T-helper 9 cell (primary cell): ENCODE results near the gene SPC25.
"Not testable (repeated sequence)": the region's sequence is repeated elsewhere in the genome, so short reads cannot be mapped to it uniquely, and the experiment has no call there.

Experiments
- DNase-seq: peaks from one replicate; pipeline ENCODE4 v3.0.0-alpha.2; 2020
- total RNA-seq, 2 donors: gene quantifications; one replicate each; lab custom pipeline; 2026; lab: John Stamatoyannopoulos, UW

Gene SPC25
- 0 reads per million in 2 donors for total RNA-seq

GRCh38 chr2:168890006-168890782 lies at the start of gene SPC25:
SPC25 (minus strand) TSS chr2:168890430; CDS start chr2:168889519, 911 bp downstream.
- DNase-seq, result peak; percentile 80

GRCh38 chr2:168939918-168940317 lies 49.7 kb upstream of the SPC25 start:
- no peak for DNase-seq

GRCh38 chr2:168939061-168939460 lies 48.8 kb upstream of the SPC25 start:
- no peak for DNase-seq

- DNase-seq, result no peak
Measured at GRCh38 chr2:168935810-168936581, 45.8 kb upstream of the SPC25 start.

- DNase-seq, result no peak
Measured at GRCh38 chr2:168934826-168935225, 44.6 kb upstream of the SPC25 start.

GRCh38 chr2:168932174-168932573 lies 41.9 kb upstream of the SPC25 start:
- not testable (repeated sequence) for DNase-seq

GRCh38 chr2:168930242-168930641 lies 40.0 kb upstream of the SPC25 start:
- DNase-seq, result no peak

- DNase-seq, result no peak
Measured at GRCh38 chr2:168929031-168929430, 38.8 kb upstream of the SPC25 start.

- no peak for DNase-seq
Measured at GRCh38 chr2:168928113-168928831, 38.0 kb upstream of the SPC25 start.

- no peak for DNase-seq
Measured at GRCh38 chr2:168926621-168927386, 36.6 kb upstream of the SPC25 start.

- no peak for DNase-seq
Measured at GRCh38 chr2:168920504-168921157, 30.4 kb upstream of the SPC25 start.

- no peak for DNase-seq
Measured at GRCh38 chr2:168916331-168916675, 26.1 kb upstream of the SPC25 start.

- DNase-seq, result no peak
Measured at GRCh38 chr2:168915441-168916330, 25.5 kb upstream of the SPC25 start.

GRCh38 chr2:168913495-168913894 lies 23.3 kb upstream of the SPC25 start:
- DNase-seq, result no peak

- no peak for DNase-seq
Measured at GRCh38 chr2:168912901-168913369, 22.7 kb upstream of the SPC25 start.

- no peak for DNase-seq
Measured at GRCh38 chr2:168912466-168912865, 22.2 kb upstream of the SPC25 start.

GRCh38 chr2:168910330-168910729 lies 20.1 kb upstream of the SPC25 start:
- DNase-seq, result no peak

GRCh38 chr2:168907940-168908662 lies 17.9 kb upstream of the SPC25 start:
- DNase-seq, result no peak

- no peak for DNase-seq
Measured at GRCh38 chr2:168904358-168904757, 14.1 kb upstream of the SPC25 start.

- DNase-seq, result no peak
Measured at GRCh38 chr2:168903888-168904287, 13.7 kb upstream of the SPC25 start.
